MCF 10A (cell line): ENCODE measurements around the gene ITFG1. TPM values are rescaled to one million over a fixed set of nuclear protein-coding genes. Genes with fewer than 3 reads are reported as not detected.

Source experiments
- BruUV-seq: library from RNA; stranded (reverse); fragments of 400-500 nt; replicated peaks from 2 replicates; lab custom pipeline; 2021; lab: Mats Ljungman, UMichigan
- CTCF ChIA-PET: fragments of 300-600 bp; sonication (Branson Sonifier 250); formaldehyde crosslinking; extraction: SDS; loops from one replicate; lab custom pipeline; 2021; ENCODE audit warnings: antibody characterized with exemption, inconsistent platforms; lab: Yijun Ruan, JAX
- POLR2A ChIA-PET: fragments of 300-600, 350-650 bp; sonication (Branson Sonifier 250); formaldehyde crosslinking; extraction: SDS; loops from one replicate; lab custom pipeline; 2020; ENCODE audit warnings: antibody characterized with exemption, inconsistent platforms; lab: Yijun Ruan, JAX
- DNase-seq: peaks from one replicate; pipeline ENCODE4 v3.0.0-alpha.2; 2018; ENCODE audit not compliant: unreplicated experiment
- H3K27ac Mint-ChIP-seq: one replicate; pipeline ENCODE4 v1.8.0; 2022; ENCODE audit warnings: mild to moderate bottlenecking, low read depth, mixed read lengths; ENCODE audit not compliant: unreplicated experiment
- H3K27me3 Mint-ChIP-seq: one replicate; pipeline ENCODE4 v1.8.0; 2022; ENCODE audit warnings: mixed read lengths; ENCODE audit not compliant: insufficient read depth, unreplicated experiment
- H3K36me3 Mint-ChIP-seq: one replicate; pipeline ENCODE4 v1.8.0; 2022; ENCODE audit warnings: mild to moderate bottlenecking, moderate library complexity, mixed read lengths; ENCODE audit not compliant: insufficient read depth, unreplicated experiment
- H3K4me1 Mint-ChIP-seq: one replicate; pipeline ENCODE4 v1.8.0; 2022; ENCODE audit warnings: mixed read lengths; ENCODE audit not compliant: insufficient read depth, unreplicated experiment
- H3K4me3 Mint-ChIP-seq: one replicate; pipeline ENCODE4 v1.8.0; 2022; ENCODE audit warnings: mild to moderate bottlenecking, moderate library complexity, mixed read lengths; ENCODE audit not compliant: unreplicated experiment
- H3K9me3 Mint-ChIP-seq: one replicate; pipeline ENCODE4 v1.8.0; 2022; ENCODE audit warnings: mixed read lengths; ENCODE audit not compliant: unreplicated experiment
- CTCF ChIP-seq: fragments of 200-600 bp; IDR thresholded peaks from one replicate; pipeline ENCODE4 v1.8.0; 2022; ENCODE audit warnings: antibody characterized with exemption, mild to moderate bottlenecking; ENCODE audit not compliant: unreplicated experiment
- intact Hi-C: fragments of 100-400 bp; cut with micrococcal nuclease; formaldehyde crosslinking; loops from 2 replicates; pipeline ENCODE4 v1.14.1; 2022
- total RNA-seq: library from RNA; stranded (reverse); gene quantifications from 2 replicates; pipeline ENCODE4 v1.2.3, GENCODE V29; 2022

Gene ITFG1
- total RNA-seq, 1 experiment from 2014 or later, result 35.4 TPM

GRCh38 chr16:47388705-47389104, 72.2 kb downstream of the ITFG1 start:
- Mint-ChIP-seq H3K27ac (no peak overlapping the region), H3K4me1 (peaks cover 7% of the 10 kb centered on the region), H3K4me3 (no peak overlapping the region), H3K36me3 (no peaks in the 10 kb centered on the region), H3K9me3 (no peaks in the 10 kb centered on the region), H3K27me3 (no peaks in the 10 kb centered on the region)
- no peak for DNase-seq
- intact Hi-C loops, result no loop called here
- BruUV-seq, result no TSS peak
- CTCF ChIA-PET, result no interaction called here
- POLR2A ChIA-PET, result no interaction called here
- no peak for TF ChIP-seq CTCF

- Mint-ChIP-seq H3K4me1 (peaks cover 4% of the 10 kb centered on the region), H3K4me3 (no peak overlapping the region), H3K27ac (no peak overlapping the region), H3K27me3 (no peaks in the 10 kb centered on the region), H3K36me3 (no peaks in the 10 kb centered on the region), H3K9me3 (no peaks in the 10 kb centered on the region)
- POLR2A ChIA-PET, result no interaction called here
- intact Hi-C loops, result no loop called here
- DNase-seq, result no peak
- BruUV-seq, result no TSS peak
- CTCF ChIA-PET, result interaction anchor here (0.6 kb wide), 1 partner anchor 92 kb away, joined by 3 read pairs; no protein-coding TSS in a partner anchor
- no peak for TF ChIP-seq CTCF
Measured at GRCh38 chr16:47387026-47387734, 73.7 kb downstream of the ITFG1 start.

GRCh38 chr16:47386201-47386718, 74.6 kb downstream of the ITFG1 start:
- TF ChIP-seq CTCF, result no peak
- no TSS peak for BruUV-seq
- Mint-ChIP-seq H3K4me1 (no peaks in the 10 kb centered on the region), H3K27ac (no peak overlapping the region), H3K36me3 (no peaks in the 10 kb centered on the region), H3K4me3 (no peak overlapping the region), H3K27me3 (no peaks in the 10 kb centered on the region), H3K9me3 (no peaks in the 10 kb centered on the region)
- CTCF ChIA-PET, result interaction anchor here (0.6 kb wide), 1 partner anchor 75 kb away, joined by 3 read pairs; the partner anchor contains the start of genes ITFG1 and PHKB
- POLR2A ChIA-PET, result no interaction called here
- intact Hi-C loops, result no loop called here
- DNase-seq, result no peak

GRCh38 chr16:47382362-47382761, 78.5 kb downstream of the ITFG1 start:
- CTCF ChIA-PET, result no interaction called here
- no peak for TF ChIP-seq CTCF
- Mint-ChIP-seq H3K27me3 (no peaks in the 10 kb centered on the region), H3K27ac (no peak overlapping the region), H3K36me3 (no peaks in the 10 kb centered on the region), H3K9me3 (no peaks in the 10 kb centered on the region), H3K4me3 (no peak overlapping the region), H3K4me1 (no peaks in the 10 kb centered on the region)
- DNase-seq, result no peak
- BruUV-seq, result no TSS peak
- POLR2A ChIA-PET, result no interaction called here
- intact Hi-C loops, result no loop called here
